Testis (tissue), 3 donors: ENCODE results near the gene DOCK11. TPM values are rescaled to one million over a fixed set of nuclear protein-coding genes. Genes with fewer than 3 reads are reported as not detected.

Source experiments
- DNase-seq: peaks from one replicate; pipeline ENCODE4 v3.0.0-alpha.2; 2019
- H3K27ac ChIP-seq, 2 donors: fragments of 200-600 bp; sonication (generic); one replicate each; pipeline ENCODE4 v1.5.1; 2019
- H3K27me3 ChIP-seq: fragments of 200-600 bp; sonication (generic); one replicate; pipeline ENCODE4 v1.5.1; 2019
- H3K36me3 ChIP-seq: fragments of 200-600 bp; sonication (generic); one replicate; pipeline ENCODE4 v1.5.1; 2017; ENCODE audit warnings: low read depth; ENCODE audit errors: missing control alignments
- H3K4me1 ChIP-seq: fragments of 200-600 bp; sonication (generic); one replicate; pipeline ENCODE4 v1.5.1; 2019
- H3K4me3 ChIP-seq, 2 donors: fragments of 200-600 bp; sonication (generic); one replicate each; pipeline ENCODE4 v1.5.1; 2017 to 2019
- H3K9me3 ChIP-seq: fragments of 200-600 bp; sonication (generic); one replicate; pipeline ENCODE4 v1.5.1; 2017
- CTCF ChIP-seq, 3 experiments: fragments of 450-650 bp in 2 of 3; fragments of 200-600 bp in 1 of 3; sonication (generic) in 1 of 3; IDR thresholded peaks; one replicate each; pipeline ENCODE4 v1.5.1; 2016 to 2019; ENCODE audit warnings: antibody characterized with exemption in 3 of 3, mild to moderate bottlenecking in 2 of 3, moderate library complexity in 1 of 3
- POLR2A ChIP-seq: fragments of 450-650 bp; IDR thresholded peaks from one replicate; pipeline ENCODE4 v1.6.1; 2017; ENCODE audit warnings: antibody characterized with exemption, mild to moderate bottlenecking, moderate library complexity
- WGBS, 2 donors: methylation state at CpG; one replicate each; pipeline ENCODE4 v1.1.5; 2018; 5-methylcytosine and 5-hydroxymethylcytosine counted together
- intact Hi-C: fragments of 100-400 bp; cut with DNase I; formaldehyde crosslinking; loops from one replicate; pipeline ENCODE4 v1.15.1; 2023; ENCODE audit warnings: low total_unique reads
- polyA plus RNA-seq: library from polyadenylated mRNA; stranded (reverse); fragments of 350-450 nt; fragmentation: Illumina TruSeq; extraction: RNeasy Lipid Tissue Mini Kit (QIAGEN cat#74804); gene quantifications from one replicate; pipeline ENCODE4 v1.2.3, GENCODE V29; 2014; ENCODE audit warnings: low read depth, low replicate concordance; ENCODE audit not compliant: insufficient read depth
- total RNA-seq, 2 donors: library from RNA; depleted of rRNA; stranded (reverse); fragments of >200 nt; gene quantifications; one replicate each; pipeline ENCODE4 v1.2.3, GENCODE V29; 2016

Gene DOCK11
- total and polyA plus RNA-seq, 3 donors from 2014 or later, result 4.3 to 5.9 (median 5.8) TPM

DNA sequence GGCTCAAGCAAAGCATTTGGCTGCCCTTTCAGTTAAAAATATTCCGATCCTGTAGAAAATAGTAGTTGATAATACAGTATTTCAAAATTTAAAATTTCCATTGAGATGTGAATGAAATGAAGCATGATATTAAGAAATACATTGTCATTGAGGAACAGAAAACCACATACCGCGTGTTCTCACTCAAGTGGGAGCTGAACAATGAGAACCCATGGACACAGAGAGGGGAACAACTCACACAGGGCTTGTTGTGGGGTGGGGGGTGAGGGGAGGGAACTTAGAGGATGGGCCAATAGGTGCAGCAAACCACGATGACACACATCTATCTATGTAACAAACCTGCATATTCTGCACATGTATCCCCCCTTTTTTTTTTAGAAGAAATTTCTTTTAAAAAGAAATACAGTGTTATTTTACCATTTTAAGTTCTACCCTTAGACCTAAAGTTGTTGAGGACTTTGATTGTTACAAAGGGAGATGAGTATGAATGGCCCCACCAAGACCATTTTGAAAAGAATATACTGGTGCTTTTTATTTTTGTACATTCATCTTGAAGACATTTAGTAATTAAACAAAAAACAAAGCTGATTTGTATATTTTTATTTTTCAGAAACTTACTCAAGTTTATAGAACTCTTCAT, 179.8 kb downstream of the DOCK11 start:
- Histone ChIP-seq H3K27ac (no peak overlapping the region), H3K4me3 (no peak overlapping the region), H3K27me3 (no peaks in the 10 kb centered on the region), H3K36me3 (no peaks in the 10 kb centered on the region), H3K4me1 (no peaks in the 10 kb centered on the region), H3K9me3 (no peaks in the 10 kb centered on the region)
- no peak for DNase-seq
- 87% methylated on average over 4 of the region's 4 CpGs for WGBS, 2 donors
- TF ChIP-seq POLR2A (no peak), CTCF (IDR thresholded peaks at IDR 0.05) (no peak)
- intact Hi-C loops, result no loop called here

- Histone ChIP-seq H3K9me3 (no peaks in the 10 kb centered on the region), H3K4me1 (no peaks in the 10 kb centered on the region), H3K27ac (no peak overlapping the region), H3K36me3 (no peaks in the 10 kb centered on the region), H3K27me3 (no peaks in the 10 kb centered on the region), H3K4me3 (no peak overlapping the region)
- DNase-seq, result no peak
- TF ChIP-seq POLR2A (no peak), CTCF (IDR thresholded peaks at IDR 0.05) (no peak)
- intact Hi-C loops, result no loop called here
Measured at GRCh38 chrX:118675966-118676349, 180.3 kb downstream of the DOCK11 start.

GRCh38 chrX:118677318-118677717, 181.7 kb downstream of the DOCK11 start:
- H3K36me3 ChIP-seq, result no peaks in the 10 kb centered on the region
- TF ChIP-seq POLR2A, result no peak
- TF ChIP-seq CTCF (IDR thresholded peaks at IDR 0.05), result no peak
- H3K9me3 ChIP-seq, result no peaks in the 10 kb centered on the region
- WGBS, 2 donors, result 85 to 90% methylated on average over 2 of the region's 2 CpGs
- no peak for DNase-seq
- H3K4me1 ChIP-seq, result no peaks in the 10 kb centered on the region
- intact Hi-C loops, result no loop called here
- H3K4me3 ChIP-seq, result no peak overlapping the region
- H3K27ac ChIP-seq, result no peak overlapping the region
- H3K27me3 ChIP-seq, result no peaks in the 10 kb centered on the region

GRCh38 chrX:118679290-118679689, 183.7 kb downstream of the DOCK11 start:
- no peaks in the 10 kb centered on the region for H3K36me3 ChIP-seq
- H3K27ac ChIP-seq, result no peak overlapping the region
- 93 to 100% methylated on average over 1 of the region's 1 CpG for WGBS, 2 donors
- TF ChIP-seq CTCF (IDR thresholded peaks at IDR 0.05) (no peak), POLR2A (no peak)
- no peaks in the 10 kb centered on the region for H3K9me3 ChIP-seq
- DNase-seq, result no peak
- H3K4me3 ChIP-seq, result no peak overlapping the region
- intact Hi-C loops, result no loop called here
- H3K4me1 ChIP-seq, result no peaks in the 10 kb centered on the region
- H3K27me3 ChIP-seq, result no peaks in the 10 kb centered on the region
